GM21423 (cell line): ENCODE results near the gene FAM89B.

Source experiments
- ATAC-seq: cut with Tn5 transposase; IDR thresholded peaks from one replicate; pipeline ENCODE4 v1.9.1; 2021; ENCODE audit warnings: mild to moderate bottlenecking, moderate library complexity; ENCODE audit not compliant: unreplicated experiment

Gene FAM89B

GRCh38 chr11:65573391-65574079 is 1.2 kb downstream of the FAM89B start:
- ATAC-seq = no peak

- ATAC-seq = peak; percentile 27
Measured at GRCh38 chr11:65574109-65574810, 1.9 kb downstream of the FAM89B start.

- ATAC-seq = no peak
Measured at GRCh38 chr11:65574811-65575567, 2.7 kb downstream of the FAM89B start.

- no peak for ATAC-seq
Measured at GRCh38 chr11:65575568-65576231, 3.4 kb downstream of the FAM89B start, which contains the start of gene EHBP1L1. TSS of gene EHBP1L1 (plus strand) at chr11:65576053. CDS start at chr11:65576303, 250 bp downstream.

GRCh38 chr11:65576232-65576866 is 4.0 kb downstream of the FAM89B start:
- ATAC-seq = no peak

- no peak for ATAC-seq
Measured at GRCh38 chr11:65576867-65577755, 4.8 kb downstream of the FAM89B start.

- no peak for ATAC-seq
Measured at GRCh38 chr11:65577756-65578109, 5.4 kb downstream of the FAM89B start.

- no peak for ATAC-seq
Measured at GRCh38 chr11:65578134-65578533, 5.8 kb downstream of the FAM89B start.

GRCh38 chr11:65578667-65579066 is 6.3 kb downstream of the FAM89B start:
- no peak for ATAC-seq

- ATAC-seq = no peak
Measured at GRCh38 chr11:65579291-65579690, 7.0 kb downstream of the FAM89B start.

GRCh38 chr11:65580031-65580692 is 7.8 kb downstream of the FAM89B start:
- no peak for ATAC-seq

GRCh38 chr11:65580756-65581155 is 8.4 kb downstream of the FAM89B start:
- ATAC-seq = no peak

GRCh38 chr11:65581928-65582327 is 9.6 kb downstream of the FAM89B start:
- ATAC-seq = no peak

- no peak for ATAC-seq
Measured at GRCh38 chr11:65583589-65583988, 11.3 kb downstream of the FAM89B start.

GRCh38 chr11:65584106-65584505 is 11.8 kb downstream of the FAM89B start:
- no peak for ATAC-seq

- no peak for ATAC-seq
Measured at GRCh38 chr11:65584723-65585171, 12.4 kb downstream of the FAM89B start.

GRCh38 chr11:65585396-65586246 is 13.3 kb downstream of the FAM89B start:
- no peak for ATAC-seq

- ATAC-seq = no peak
Measured at GRCh38 chr11:65586247-65586630, 13.9 kb downstream of the FAM89B start.
